IPS-NIHi7 (cell line): ENCODE data around the gene TSPYL4.
"Not testable (repeated sequence)": the region's sequence is repeated elsewhere in the genome, so short reads cannot be mapped to it uniquely, and the experiment has no call there.

Experiments
- DNase-seq: peaks from one replicate; pipeline ENCODE4 v3.0.0; 2012; ENCODE audit warnings: mixed read lengths; ENCODE audit errors: extremely low spot score

TSPYL4 gene

GRCh38 chr6:116253505-116254296 lies at the start of gene TSPYL4:
TSS of gene TSPYL4 (minus strand) at chr6:116254075. CDS start at chr6:116254008, 67 bp downstream.
- peak; percentile 90 for DNase-seq

DNA sequence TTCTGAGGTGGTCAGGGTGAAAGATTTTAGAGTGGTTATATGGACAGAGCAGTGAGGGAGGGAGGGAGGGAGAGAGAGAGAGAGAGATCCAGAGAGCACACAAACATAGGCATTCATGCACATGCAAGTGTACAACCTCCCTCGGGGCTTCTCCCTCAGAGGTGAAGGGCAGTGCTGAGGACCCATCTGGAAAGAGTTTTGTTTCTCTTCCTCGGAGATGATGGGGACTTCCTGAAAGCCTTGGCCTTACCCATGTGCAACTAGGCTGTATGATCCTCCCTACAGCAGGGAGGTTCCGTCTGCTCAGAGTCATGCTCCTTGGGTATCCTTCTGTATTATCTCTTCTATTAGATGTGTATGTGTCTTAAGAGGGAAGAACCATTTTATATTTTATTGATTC lies 47.2 kb upstream of the TSPYL4 start:
- no peak for DNase-seq

DNA sequence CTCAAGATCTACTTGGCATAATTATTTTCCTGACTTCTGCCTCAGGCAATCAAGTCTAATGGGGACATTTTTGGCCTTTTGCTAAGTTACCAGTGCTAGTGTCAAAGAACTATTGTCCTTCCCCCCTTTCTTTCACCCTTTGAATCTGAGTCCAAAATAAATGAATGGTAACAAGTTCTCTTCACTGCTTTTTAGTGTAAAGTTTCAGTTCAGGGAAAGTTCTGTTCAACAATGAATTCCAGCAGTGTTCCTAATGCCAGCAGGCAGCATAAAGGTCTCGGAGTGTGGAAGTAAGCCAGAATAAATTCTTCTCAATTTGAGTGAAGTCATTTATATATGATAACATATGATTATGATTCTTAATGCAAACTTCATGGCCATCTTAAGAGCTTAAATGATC lies 46.7 kb upstream of the TSPYL4 start:
- DNase-seq, result no peak

DNA sequence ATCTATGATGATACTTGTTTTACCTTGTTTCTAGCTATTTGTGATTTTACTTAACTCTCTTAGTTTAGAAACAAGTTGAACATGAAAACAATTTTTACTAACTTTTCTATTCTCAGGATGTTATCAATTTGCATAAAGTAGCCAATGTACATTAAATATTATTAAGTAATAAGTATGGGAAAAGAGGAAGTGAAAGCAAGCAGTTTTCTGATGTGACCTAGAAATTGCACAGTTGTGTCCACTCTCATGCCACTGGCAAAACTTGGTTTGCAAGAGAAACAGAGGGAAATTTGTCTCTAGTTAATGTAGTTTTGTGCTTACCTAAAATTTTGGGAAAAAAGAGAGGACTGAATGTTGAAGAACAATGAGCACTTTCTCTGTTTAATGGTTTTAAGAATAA lies 45.1 kb upstream of the TSPYL4 start:
- DNase-seq, result no peak

DNA sequence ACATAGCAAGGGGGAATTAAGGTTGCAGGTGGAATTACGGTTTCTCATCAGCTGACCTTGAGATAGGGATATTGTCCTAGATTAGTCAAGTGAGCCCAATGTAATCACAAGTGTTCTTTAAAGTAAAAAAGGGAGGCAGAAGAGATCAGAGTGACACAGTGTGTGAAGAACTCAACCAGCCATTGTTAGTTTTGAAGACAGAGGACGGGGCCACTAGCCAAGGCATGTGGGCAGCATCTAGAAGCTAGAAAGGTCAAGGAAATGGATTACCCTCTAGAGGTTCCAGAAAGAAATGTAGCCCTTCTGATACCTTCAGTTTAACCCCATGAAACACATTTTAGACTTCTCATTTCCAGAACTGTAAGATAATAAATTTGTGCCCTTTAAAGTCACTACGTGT lies 44.4 kb upstream of the TSPYL4 start:
- DNase-seq, result no peak

GRCh38 chr6:116292553-116292952 lies 38.7 kb upstream of the TSPYL4 start:
- DNase-seq, result no peak

DNA sequence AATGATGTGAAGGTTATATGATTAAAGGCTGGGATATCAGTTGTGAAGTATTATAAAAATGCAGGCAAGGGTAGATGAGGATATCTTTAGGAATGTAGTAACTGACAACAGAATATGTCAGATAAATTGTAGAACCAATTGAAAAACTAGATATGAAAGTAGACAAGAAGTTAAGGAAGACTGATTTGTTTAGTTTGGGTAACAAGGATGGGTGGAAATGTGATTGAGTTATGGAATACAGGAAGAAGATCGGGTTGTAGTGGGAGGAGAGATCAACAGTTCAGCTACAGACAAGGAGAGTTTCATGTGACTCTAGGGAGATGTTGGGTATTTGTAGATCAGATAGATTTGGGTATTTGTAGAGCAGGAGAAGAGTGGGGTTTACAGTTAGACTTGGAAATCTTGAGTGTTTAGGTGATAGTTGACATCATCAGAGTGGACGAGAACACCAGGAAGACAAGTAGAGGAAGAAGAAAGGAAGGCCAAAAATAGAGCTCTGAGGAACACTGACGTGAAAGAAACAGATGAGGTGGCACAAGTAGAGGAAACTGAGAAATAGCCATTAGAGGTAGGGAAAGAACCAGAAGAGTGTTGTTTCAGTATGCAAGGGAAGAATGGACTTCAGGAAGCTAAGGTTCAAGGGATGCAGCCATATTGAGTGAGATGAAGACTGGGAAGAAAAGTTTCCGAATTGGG lies 38.0 kb upstream of the TSPYL4 start:
- DNase-seq, result no peak

GRCh38 chr6:116290799-116291198 lies 36.9 kb upstream of the TSPYL4 start:
- DNase-seq, result no peak

GRCh38 chr6:116289876-116290275 lies 36.0 kb upstream of the TSPYL4 start:
- DNase-seq, result no peak

DNA sequence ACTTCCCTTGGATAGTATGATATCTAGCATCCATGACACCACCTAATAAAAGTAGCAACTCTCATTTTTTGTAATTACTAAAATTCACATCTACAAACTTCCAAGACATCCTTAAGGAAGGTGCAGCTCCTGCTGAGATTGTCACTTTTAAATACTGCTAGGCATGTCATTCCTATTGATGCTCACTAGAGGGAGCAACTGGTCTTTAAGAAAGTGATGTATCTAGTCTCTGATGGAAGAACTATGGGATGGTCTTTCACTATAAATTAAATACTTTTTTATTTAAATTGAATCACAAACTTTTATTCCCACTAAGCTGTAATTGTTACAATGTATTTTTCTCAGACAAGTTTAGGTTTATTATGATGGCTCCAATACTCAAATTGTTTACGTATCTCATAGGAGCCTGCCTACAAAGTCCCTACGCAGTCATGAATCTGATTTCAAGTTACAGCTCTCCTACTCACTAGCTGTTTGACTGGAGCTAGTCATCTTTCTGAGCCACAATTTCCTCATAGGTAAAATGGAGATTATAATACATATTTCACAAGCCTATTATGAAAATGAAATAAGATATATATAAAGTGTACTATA lies 33.9 kb upstream of the TSPYL4 start:
- peak; percentile 30 for DNase-seq

- DNase-seq, result no peak
Measured at GRCh38 chr6:116286773-116287358, 33.0 kb upstream of the TSPYL4 start.

DNA sequence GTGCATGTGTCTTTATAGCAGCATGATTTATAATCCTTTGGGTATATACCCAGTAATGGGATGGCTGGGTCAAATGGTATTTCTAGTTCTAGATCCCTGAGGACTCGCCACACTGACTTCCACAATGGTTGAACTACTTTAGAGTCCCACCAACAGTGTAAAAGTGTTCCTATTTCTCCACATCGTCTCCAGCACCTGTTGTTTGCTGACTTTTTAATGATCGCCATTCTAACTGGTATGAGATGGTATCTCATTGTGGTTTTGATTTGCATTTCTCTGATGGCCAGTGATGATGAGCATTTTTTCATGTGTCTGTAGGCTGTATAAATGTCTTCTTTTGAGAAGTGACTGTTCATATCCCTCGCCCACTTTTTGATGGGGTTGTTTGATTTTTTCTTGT lies 31.1 kb upstream of the TSPYL4 start:
- not testable (repeated sequence) for DNase-seq

- DNase-seq, result no peak
Measured at GRCh38 chr6:116283191-116283590, 29.3 kb upstream of the TSPYL4 start.

DNA sequence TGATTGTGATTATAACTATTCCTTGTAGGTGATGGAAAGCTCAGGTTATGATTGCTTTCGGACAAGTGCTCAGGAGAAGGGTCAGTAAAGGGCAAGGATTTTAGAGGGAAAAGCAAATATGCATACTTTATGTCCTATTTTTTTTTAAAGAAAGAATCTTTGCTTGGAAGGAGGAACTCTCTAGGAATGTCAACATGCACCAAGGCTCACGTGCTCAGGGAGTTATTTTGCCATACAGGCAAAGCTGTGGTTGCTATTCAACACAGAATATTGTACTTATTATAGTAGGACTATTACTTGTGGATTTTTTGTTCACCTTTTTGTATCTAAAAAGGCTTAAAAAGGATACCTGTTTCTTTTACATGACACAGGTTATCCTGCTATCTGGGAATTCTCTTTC lies 28.8 kb upstream of the TSPYL4 start:
- no peak for DNase-seq

DNA sequence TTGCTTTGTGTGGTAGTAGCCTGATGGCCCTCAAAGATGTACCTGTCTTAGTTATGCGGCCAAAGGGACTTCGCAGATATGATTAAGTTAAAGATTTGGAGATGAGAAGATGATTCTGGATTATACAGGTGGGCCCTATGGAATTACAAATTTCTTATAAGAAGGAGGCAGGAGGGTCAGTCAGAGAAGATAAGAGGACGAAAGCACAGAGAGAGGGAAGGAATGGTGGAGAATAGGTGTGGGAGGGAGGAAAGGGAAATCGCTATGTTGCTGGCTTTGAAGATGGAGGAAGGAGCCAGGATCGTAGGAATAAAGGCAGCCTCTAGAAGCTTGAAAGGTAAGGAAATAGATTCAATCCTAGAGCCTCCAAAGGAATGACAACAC lies 27.1 kb upstream of the TSPYL4 start:
- no peak for DNase-seq

- DNase-seq, result no peak
Measured at GRCh38 chr6:116280161-116280932, 26.5 kb upstream of the TSPYL4 start.

DNA sequence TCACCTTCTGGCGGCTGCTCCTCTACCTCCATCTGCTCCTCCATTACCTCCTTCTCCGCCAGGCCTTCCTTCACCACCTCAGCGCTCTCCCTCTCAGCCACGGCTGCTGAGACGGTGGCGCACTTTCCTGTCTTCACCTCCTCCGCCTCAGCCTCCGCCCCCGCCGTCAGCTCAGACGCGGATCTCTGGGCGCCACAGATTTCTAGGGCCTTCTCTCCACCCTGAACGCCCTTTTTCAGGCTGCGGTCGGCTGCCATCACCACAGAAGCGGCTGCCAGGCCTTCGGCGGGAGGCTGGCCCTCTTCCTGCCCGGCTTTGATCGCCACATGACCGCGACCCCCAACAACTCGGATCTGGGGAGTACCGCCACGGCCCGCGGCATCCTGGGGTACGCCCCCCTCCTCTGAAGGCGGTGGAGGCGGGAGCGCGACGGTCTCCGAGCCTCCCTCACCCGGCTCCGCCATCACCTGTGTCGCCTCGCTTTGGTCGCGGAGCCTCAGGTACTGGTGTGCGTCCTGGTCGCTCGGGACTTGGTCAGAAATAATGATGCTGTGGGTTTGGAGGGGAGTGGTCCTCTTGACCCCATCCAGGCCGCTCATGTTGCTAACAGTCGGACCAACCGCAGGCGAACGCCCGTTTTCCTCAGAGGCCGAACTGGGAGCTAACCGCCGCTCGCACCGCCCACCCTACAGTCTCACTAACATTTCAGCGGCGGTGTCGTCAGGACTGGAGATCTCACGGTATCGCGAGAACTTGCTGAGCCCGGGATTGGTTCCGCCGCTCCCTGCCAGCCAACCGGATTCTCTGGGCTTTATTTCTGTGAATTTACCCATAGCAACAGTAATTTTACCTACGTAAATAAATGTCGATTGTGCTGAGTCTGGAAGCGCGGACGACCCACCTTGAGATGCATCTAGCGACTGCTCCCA lies 25.6 kb upstream of the TSPYL4 start, which contains the start of gene TSPYL1:
Gene TSPYL1, minus strand, starts transcription at position 699 of the 929 bp plus-strand sequence. Its CDS starts 100 bp downstream, at position 599.
- DNase-seq, result peak; percentile 93

GRCh38 chr6:116278854-116279231 lies 25.0 kb upstream of the TSPYL4 start:
- no peak for DNase-seq

- DNase-seq, result no peak
Measured at GRCh38 chr6:116278481-116278829, 24.6 kb upstream of the TSPYL4 start.

DNA sequence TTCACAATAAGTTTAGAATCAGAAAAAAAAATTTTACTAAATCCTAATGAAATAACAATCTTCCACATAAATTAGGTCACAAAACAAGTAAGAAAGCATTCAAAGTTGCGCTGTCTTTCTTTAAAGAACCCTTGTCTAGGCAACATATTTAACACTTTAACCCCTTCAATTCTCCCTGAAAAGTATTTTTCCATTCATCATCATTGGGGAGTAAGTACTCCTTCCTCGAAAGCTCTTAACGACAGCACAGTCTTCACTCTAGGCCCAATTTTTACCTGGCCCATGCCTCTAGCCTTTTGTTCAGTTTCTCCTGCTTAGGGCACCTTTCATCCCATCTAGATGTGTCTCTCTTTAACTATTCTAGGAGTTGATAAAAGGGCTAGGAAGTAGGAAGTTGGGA lies 23.2 kb upstream of the TSPYL4 start:
- DNase-seq, result no peak
